Measurements from ENCODE around the gene CDC73. TPM values are rescaled to one million over a fixed set of nuclear protein-coding genes. Genes with fewer than 3 reads are reported as not detected.
"Not testable (repeated sequence)": the region's sequence is repeated elsewhere in the genome, so short reads cannot be mapped to it uniquely, and the experiment has no call there.

Gene CDC73
- total RNA-seq, 1 experiment from 2014 or later, result 15.2 TPM

DNA sequence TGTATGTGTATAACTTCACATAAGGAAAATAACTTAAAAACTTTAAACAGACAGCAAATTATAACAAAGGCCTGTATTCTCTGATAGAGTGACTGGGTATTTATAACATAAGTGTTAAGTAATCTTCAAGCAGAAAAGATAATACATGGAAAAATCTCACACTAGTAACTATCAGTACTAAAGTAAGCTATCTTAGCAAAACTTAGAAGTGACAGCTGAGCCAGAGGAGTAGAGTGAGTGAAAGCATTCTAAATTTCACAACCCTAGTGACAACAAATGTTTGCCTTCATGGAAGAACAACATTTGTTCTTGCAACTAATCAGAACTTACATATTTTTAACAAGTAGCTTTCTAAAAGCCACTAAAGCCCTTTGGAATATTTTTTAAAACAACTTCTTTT is 139.1 kb downstream of the CDC73 start:
- in situ Hi-C loops (cut with HindIII; ENCODE audit: low sequenced_read_pairs), result no loop called here
- no peak for DNase-seq (ENCODE audit: low spot score)

DNA sequence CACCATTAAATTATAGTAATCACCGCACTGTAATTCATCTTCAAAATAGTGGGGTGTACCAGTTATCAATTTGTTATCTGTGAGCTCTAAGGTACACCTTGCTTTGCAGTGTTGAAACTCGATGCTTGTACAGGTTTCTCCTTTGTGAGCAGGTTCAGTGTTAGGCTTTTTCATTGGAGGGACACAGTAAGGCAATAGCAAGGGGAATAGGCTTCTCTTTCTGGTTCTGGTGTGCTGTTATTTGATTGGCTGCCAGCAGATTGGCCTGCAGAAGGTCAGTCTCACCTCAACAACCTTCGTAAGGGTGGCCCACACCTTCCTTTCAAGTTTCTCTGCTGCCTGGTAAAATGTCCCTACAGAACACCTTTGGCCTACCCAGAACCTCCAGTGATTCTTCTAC is 140.8 kb downstream of the CDC73 start:
- in situ Hi-C loops (cut with HindIII; ENCODE audit: low sequenced_read_pairs), result no loop called here
- no peak for DNase-seq (ENCODE audit: low spot score)

DNA sequence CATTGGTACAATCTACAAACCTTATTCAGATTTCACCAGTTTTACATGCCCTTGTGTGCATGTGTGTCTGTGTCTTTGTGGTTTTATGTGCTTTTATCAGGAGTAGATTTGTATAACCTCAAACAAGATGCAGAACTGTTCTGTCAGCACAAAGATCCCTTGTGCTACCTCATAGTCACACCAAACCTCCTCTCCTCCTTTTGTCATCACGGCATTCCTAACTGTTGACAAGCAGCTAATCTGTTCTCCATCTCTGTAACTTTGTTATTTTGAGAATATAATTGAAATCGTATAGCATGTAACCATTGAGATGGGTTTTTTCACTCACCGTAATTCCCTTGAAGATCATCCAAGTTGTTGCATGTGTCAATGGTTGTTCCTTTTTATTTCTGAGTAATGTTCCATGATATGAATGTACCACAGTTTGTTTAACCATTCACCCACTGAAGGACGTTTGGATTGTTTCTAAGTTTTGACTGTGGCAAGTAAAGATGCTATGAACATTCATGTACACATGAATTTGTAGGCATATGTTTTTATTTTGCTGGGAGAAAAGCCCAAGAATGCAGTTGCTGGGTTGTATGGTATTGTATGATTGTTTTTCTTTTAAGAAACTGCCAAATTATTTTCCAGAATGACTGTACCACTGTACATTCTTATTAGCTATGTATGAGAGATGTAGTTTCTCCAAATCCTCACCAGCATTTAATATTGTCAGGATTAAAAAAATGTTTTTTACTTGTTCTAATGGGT is 142.7 kb downstream of the CDC73 start:
- in situ Hi-C loops (cut with HindIII; ENCODE audit: low sequenced_read_pairs), result no loop called here
- DNase-seq (ENCODE audit: low spot score), result no peak

DNA sequence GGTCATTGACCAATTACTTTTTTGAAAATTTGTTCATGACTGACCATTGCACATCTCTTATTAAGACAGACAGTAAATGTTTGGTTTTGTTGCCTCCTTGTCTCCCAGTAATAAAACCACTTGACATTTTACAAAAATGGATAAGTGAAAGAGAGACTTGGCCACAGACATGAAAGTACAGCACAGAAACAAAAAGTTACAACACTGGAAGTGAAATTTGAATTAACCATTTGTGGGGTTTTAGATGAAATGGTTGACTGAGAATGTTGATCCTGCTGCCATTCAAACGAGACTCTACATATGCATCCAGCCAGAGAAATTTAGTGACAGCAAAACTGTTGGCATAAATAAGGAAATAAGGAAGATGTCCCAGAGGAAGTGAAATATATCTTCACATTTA is 143.9 kb downstream of the CDC73 start:
- DNase-seq (ENCODE audit: low spot score), result no peak

DNA sequence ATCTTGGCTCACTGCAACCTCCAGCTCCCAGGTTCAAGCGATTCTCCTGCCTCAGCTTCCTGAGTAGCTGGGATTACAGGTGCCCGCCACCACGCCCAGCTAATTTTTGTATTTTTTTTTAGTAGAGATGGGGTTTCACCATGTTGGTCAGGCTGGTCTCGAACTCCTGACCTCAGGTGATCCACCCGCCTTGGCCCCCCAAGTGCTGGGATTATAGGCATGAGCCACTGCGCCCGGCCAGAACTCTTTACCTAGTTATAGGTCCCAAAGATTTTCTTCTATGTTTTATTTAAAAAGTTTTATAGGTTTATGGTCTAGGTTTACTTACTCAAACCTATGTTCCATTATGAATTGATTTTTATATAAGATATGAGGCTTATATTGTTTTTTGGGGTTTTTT is 145.0 kb downstream of the CDC73 start:
- in situ Hi-C loops (cut with HindIII; ENCODE audit: low sequenced_read_pairs); DNase-seq (ENCODE audit: low spot score): not testable (repeated sequence)

More for the DNA sequence above, 143.9 kb downstream of the CDC73 start:
- in situ Hi-C loops (cut with HindIII; ENCODE audit: low sequenced_read_pairs), result no loop called here

DNA sequence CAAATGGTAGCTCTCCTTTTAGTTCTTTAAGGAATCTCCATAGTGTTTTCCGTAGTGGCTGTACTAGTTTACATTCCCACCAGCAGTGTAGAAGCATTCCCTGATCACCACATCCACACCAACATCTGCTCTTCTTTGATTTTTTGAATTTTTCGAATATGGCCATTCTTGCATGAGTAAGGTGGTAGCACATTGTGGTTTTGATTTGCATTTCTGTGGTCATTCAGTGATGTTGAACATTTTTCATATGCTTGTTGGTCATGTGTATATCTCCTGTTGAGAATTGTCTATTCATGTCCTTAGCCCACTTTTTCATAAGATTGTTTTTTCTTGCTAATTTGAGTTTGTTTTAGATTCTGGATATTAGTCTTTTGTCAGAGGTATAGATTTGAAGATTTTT is 149.2 kb downstream of the CDC73 start:
- no peak for DNase-seq (ENCODE audit: low spot score)
- in situ Hi-C loops (cut with HindIII; ENCODE audit: low sequenced_read_pairs), result no loop called here

DNA sequence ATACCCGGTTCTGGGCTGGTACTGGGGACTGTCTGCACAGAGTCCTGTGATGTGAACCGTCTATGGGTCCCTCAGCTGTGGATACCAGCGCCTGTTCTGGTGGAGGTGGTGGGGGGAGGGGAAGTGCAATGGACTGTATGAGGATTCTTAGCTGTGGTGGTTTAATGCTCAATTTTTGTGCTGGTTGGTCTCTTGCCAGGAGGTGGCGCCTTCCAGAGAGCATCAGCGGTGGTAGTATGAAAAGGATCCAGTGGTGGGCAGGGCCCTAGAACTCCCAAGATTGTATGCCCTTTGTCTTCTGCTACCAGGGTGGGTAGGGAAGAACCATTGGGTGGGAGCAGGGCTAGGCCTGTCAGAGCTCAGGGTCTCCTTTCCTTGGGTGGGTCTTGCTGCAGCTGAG is 153.9 kb downstream of the CDC73 start:
- in situ Hi-C loops (cut with HindIII; ENCODE audit: low sequenced_read_pairs), result no loop called here
- no peak for DNase-seq (ENCODE audit: low spot score)

DNA sequence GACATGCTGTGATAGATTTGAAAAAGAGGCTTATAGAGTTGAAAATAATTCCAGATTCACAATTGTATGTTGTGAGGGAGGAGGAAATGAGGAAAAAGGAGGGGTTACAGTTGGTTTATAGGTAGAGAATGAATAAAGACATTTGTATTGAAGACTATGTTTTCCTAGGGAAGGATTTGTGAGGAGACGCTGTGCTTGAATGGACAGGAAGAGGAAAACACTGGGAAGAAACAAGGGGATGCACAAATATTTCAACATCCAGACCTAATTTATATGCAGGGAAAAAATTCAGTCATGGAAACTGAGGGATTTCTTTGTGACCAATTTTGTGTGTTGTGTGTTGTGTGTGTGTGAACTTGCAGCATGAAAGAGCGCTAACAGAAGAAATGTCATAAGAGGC is 157.1 kb downstream of the CDC73 start:
- in situ Hi-C loops (cut with HindIII; ENCODE audit: low sequenced_read_pairs), result no loop called here
- no peak for DNase-seq (ENCODE audit: low spot score)

DNA sequence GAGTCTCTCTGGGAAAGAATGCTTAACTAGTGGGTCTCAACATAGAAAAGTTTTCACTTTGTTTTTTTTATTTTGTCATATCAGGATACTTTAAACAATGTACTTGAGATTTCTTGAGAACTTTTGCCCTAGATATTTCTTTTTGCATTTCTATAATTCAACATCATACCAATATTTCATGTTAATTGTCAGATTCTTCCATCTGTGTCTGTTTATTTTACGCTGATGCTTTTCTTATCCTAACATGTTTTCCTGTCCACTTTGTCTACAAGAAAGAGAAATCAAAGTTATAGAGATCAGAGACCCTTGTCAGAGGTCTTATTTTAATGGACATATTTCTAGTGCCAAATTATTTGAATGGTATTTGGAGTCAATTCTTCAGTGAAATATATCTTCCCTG is 160.1 kb downstream of the CDC73 start:
- in situ Hi-C loops (cut with HindIII; ENCODE audit: low sequenced_read_pairs), result no loop called here
- no peak for DNase-seq (ENCODE audit: low spot score)

DNA sequence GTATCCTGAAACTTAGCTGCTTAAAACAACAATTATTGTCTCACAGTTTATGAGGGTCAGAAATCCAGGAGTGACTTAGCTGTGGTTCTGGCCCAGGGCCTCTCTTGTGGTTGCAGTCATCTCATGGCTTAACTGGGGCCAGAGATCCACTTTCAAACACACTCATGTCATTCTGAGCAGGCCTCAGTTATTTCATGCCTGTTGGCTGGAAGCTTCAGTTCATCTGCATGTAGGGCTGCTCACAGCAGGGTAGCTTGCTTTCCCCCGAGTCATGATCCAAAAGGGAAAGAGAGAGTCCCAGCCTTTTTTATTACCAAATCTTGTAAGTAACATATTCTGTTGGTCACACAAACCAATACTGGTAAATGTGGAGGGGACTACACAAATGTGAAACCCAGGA is 161.2 kb downstream of the CDC73 start:
- in situ Hi-C loops (cut with HindIII; ENCODE audit: low sequenced_read_pairs), result no loop called here
- no peak for DNase-seq (ENCODE audit: low spot score)

DNA sequence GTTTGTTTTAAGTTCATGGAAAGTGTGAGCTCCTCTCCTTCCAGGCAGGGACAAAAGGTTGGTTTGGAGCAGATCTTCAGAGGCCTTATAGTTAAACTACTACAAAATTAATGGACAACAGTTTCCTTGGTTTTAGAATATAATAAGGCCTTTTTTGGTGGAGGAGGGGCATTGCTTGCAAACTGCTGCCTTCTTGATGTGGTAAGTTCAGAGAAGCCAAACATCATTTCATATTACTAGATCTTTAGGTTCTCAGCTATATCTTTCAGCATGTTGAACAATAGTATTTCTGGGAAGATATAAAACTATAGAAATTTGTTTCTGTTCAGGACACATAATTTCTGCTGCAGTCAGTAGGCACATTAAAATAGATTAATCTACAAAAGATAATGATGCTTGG is 162.4 kb downstream of the CDC73 start:
- no peak for DNase-seq (ENCODE audit: low spot score)
- in situ Hi-C loops (cut with HindIII; ENCODE audit: low sequenced_read_pairs), result no loop called here

DNA sequence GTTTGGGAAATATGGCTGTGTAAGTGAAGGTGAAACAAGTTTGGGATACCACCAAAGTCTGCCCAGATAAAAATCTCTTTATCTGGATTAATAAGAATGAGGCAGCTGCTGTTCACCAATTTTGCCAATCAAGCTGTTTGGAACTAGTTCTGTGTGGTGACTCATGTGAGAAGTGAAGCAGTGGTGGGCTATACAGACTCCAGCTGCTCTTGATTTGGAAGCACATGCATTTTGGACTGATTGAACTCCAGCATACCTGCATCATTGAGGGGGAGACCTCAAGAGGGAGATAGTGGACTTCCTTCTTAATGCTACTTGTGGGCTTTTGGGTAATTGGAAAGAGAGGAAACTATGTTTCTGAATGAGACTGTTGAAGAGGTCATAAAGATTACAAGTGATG is 163.8 kb downstream of the CDC73 start:
- DNase-seq (ENCODE audit: low spot score), result no peak
- in situ Hi-C loops (cut with HindIII; ENCODE audit: low sequenced_read_pairs), result no loop called here

DNA sequence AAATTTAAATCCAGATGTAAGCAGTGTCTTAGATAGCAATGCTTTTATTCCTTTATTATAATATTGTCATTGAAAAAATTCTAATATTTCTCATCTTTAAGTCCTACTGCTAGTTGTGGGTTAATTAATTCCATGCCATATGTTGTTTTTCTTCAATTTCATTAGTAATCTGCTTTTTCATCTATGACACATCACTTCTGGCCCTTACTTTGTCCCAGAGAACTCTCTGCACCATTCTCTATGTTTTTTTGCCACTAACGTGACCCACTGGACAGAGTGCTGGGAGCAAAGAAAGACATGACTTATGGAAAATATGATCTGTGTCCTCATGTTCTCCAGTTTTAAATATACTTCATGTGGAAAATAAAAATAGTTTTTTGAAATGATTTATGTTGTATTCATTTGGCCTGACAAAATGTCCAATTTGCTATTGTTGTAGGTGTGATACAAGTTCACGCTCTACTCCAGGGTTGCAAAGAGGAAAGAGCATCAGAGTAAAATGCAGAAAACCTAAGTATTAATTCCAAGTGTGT is 166.8 kb downstream of the CDC73 start:
- in situ Hi-C loops (cut with HindIII; ENCODE audit: low sequenced_read_pairs); DNase-seq (ENCODE audit: low spot score): not testable (repeated sequence)

DNA sequence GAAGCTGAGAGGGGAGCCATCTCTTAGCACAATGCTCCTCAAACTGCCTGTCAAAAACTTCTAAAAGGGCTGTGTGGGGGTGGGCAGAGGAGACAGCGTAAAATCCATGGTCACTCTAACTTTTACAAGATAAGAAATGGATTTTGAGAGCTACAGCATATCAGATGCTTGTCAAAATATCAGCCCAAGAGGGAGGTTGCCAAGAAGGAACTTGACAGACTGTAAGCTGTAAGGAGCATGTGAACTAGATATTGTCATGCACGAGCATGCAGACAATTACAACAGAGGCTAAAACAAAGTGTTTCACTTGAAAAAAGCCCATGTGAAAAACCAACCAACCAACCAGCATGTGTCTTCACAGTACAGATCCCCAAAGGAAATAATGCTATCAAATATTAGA is 171.9 kb downstream of the CDC73 start:
- in situ Hi-C loops (cut with HindIII; ENCODE audit: low sequenced_read_pairs), result no loop called here
- DNase-seq (ENCODE audit: low spot score), result no peak

DNA sequence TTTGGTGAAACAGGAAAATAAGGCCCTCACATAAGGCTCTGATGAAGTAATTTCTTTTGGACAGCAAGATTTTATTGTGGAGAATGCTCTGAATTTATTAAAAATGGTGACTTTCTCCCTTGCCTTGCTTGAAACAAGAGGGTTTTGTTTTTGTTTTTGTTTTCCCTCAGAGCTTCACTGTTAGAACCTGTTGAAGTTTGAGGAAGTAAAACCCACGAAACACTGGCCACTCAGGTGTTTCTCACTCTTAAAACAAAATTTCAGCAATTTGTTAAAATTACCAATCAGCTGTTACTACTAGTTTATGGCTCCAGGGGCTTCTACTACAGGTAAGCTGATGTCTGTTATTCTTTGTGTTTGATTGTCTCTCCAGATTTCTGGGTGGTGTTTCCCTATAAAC is 177.2 kb downstream of the CDC73 start:
- in situ Hi-C loops (cut with HindIII; ENCODE audit: low sequenced_read_pairs), result no loop called here
- no peak for DNase-seq (ENCODE audit: low spot score)

DNA sequence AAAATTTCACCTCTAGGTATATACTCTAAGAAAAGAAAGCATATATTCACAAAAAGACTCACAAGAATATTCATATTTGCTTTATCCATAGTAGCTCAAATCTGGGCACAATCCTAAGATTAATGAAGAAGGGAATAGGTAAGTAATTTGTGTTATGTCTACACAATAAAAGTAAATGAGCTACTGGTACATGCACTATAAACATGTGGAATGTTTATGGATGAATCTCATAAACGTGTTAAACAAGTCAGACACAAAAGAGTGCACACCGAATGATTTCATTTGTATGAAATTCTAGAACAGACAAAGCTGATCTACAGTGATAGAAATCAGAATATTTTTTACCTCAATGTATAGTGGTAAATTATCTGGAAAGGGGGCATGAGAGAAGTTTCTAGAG is 179.9 kb downstream of the CDC73 start:
- in situ Hi-C loops (cut with HindIII; ENCODE audit: low sequenced_read_pairs), result no loop called here
- no peak for DNase-seq (ENCODE audit: low spot score)

DNA sequence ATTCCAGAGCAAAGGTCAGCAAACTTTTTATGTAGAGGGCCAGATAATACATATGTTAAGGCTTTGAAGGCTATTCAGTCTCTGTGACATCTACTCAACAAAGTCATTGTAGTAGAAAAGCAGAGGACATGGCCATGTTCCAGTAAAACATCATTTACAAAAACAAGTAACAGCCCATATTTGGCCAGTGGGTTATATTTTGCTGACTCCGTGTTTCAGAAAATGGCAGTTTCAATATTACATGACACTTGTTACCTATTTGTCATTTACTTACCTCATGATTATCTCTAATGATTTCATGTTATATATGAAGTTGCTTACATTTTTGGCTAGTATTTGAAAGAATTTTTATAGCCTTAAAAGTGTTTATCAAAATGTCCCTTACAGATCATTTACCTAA is 182.0 kb downstream of the CDC73 start:
- in situ Hi-C loops (cut with HindIII; ENCODE audit: low sequenced_read_pairs), result no loop called here
- no peak for DNase-seq (ENCODE audit: low spot score)

Other genes starting within 250 kb of the CDC73 start
- gene UCHL5, start 62.7 kb upstream of the CDC73 start, total RNA-seq (2014; rRNA removed; shearing (Covaris generic)), result 46.2 and 53.3 TPM in 2 replicates
- gene RO60, start 62.4 kb upstream of the CDC73 start, total RNA-seq (2014; rRNA removed; shearing (Covaris generic)), result 89.6 and 177 TPM in 2 replicates
- 16.9 and 19.5 TPM in 2 replicates for gene GLRX2, start 16.6 kb upstream of the CDC73 start, total RNA-seq (2014; rRNA removed; shearing (Covaris generic))
- not detected in 2 replicates for gene B3GALT2, start 64.6 kb downstream of the CDC73 start, total RNA-seq (2014; rRNA removed; shearing (Covaris generic))

Measured in G401 (cell line).